Neural crest cell (in vitro differentiated cells): ENCODE results near the gene GNA14. TPM values are rescaled to one million over a fixed set of nuclear protein-coding genes. Genes with fewer than 3 reads are reported as not detected.
"Not testable (repeated sequence)": the region's sequence is repeated elsewhere in the genome, so short reads cannot be mapped to it uniquely, and the experiment has no call there.

Source experiments
- DNase-seq: peaks from one replicate; pipeline ENCODE4 v3.0.0; 2021; ENCODE audit warnings: low read depth, mixed read lengths, low spot score
- H3K27ac Mint-ChIP-seq: one replicate; pipeline ENCODE4 v1.8.0; 2021; ENCODE audit warnings: mild to moderate bottlenecking, mixed read lengths; ENCODE audit not compliant: unreplicated experiment
- H3K27me3 Mint-ChIP-seq: 2 replicates; pipeline ENCODE4 v1.8.0; 2021; ENCODE audit warnings: low read depth, mild to moderate bottlenecking, mixed read lengths
- H3K36me3 Mint-ChIP-seq: 2 replicates; pipeline ENCODE4 v1.8.0; 2021; ENCODE audit warnings: low read depth, mild to moderate bottlenecking, mixed read lengths
- H3K4me1 Mint-ChIP-seq: 2 replicates; pipeline ENCODE4 v1.8.0; 2021; ENCODE audit warnings: mixed read lengths
- H3K4me3 Mint-ChIP-seq: one replicate; pipeline ENCODE4 v1.8.0; 2021; ENCODE audit warnings: mild to moderate bottlenecking, mixed read lengths
- H3K9me3 Mint-ChIP-seq: 2 replicates; pipeline ENCODE4 v1.8.0; 2021; ENCODE audit warnings: mixed read lengths
- total RNA-seq: library from RNA; stranded (reverse); gene quantifications from 2 replicates; pipeline ENCODE4 v1.2.1, GENCODE V29; 2021
- TF ChIP-seq, protein P1 (sequence below): fragments of 200-600 bp; sonication (generic); conservative IDR thresholded peaks from 2 replicates; pipeline ENCODE4 v1.5.0; 2021; ENCODE audit warnings: antibody characterized with exemption, mild to moderate bottlenecking

The GNA14 gene
- total RNA-seq, 1 donor from 2014 or later, result not detected

DNA sequence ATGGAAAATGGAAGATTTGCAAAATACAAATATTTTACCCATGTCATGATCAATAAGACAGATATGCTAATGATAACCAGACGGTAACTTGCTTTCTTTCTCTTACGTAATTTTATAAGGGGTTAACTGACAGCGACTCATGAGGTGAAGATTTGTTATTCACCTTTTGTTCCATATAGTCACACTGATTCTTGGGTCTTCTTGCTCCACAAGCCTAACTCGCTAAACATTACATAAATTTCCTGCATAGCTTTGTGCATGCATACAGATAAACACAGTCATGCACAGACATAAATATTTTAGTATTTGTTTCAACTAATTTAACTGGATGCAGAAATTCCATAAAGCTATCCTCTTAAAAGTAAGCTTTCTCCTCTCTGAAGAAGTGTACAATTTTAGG, 244.9 kb downstream of the GNA14 start:
- Mint-ChIP-seq H3K9me3 (peaks cover 7% of the 10 kb centered on the region), H3K4me1 (no peaks in the 10 kb centered on the region), H3K36me3 (peaks cover 24% of the 10 kb centered on the region), H3K27ac (no peak overlapping the region), H3K27me3 (no peaks in the 10 kb centered on the region), H3K4me3 (no peak overlapping the region)
- TF ChIP-seq, protein P1, sequence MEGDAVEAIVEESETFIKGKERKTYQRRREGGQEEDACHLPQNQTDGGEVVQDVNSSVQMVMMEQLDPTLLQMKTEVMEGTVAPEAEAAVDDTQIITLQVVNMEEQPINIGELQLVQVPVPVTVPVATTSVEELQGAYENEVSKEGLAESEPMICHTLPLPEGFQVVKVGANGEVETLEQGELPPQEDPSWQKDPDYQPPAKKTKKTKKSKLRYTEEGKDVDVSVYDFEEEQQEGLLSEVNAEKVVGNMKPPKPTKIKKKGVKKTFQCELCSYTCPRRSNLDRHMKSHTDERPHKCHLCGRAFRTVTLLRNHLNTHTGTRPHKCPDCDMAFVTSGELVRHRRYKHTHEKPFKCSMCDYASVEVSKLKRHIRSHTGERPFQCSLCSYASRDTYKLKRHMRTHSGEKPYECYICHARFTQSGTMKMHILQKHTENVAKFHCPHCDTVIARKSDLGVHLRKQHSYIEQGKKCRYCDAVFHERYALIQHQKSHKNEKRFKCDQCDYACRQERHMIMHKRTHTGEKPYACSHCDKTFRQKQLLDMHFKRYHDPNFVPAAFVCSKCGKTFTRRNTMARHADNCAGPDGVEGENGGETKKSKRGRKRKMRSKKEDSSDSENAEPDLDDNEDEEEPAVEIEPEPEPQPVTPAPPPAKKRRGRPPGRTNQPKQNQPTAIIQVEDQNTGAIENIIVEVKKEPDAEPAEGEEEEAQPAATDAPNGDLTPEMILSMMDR, result no peak
- DNase-seq, result no peak

DNA sequence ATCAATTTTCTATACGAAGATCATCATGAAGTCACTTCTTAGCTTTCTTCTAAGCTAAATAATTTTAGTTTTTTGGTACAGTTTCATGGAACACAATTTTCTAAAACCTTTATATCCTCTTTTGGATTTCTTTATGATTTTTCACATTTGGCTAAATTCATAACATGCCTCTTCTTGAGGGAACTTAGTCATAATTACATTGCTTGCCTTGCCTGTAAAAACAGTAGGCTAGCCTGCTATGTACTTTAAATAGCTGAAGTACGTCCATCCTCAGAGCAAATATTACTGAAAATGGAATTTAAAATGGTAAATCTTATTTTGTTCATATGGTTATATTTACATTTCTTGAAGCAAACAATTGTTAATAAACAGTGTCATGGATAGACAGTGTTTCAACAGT, 245.8 kb downstream of the GNA14 start:
- DNase-seq, result no peak
- TF ChIP-seq, protein P1, result no peak
- Mint-ChIP-seq H3K27ac (no peak overlapping the region), H3K4me1 (no peaks in the 10 kb centered on the region), H3K27me3 (no peaks in the 10 kb centered on the region), H3K36me3 (peaks cover 17% of the 10 kb centered on the region), H3K9me3 (peaks cover 4% of the 10 kb centered on the region), H3K4me3 (no peak overlapping the region)

DNA sequence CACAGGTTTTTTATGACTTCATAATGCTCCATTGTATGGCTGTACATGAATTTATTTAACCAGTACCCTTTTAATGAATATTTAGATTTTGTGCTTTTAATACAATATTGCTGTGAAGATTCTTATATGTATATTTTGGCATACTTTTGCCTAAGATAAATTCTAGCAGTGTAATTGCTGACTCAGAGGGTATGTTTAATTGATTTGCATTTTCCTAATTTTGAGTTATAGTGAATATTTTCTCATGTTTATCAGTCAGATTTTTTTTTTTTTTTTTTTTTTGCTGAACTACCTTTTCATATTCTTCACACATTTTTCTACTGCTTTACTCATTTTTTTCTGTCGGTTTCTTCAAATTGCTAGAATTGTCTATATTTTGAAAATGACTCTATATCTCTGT, 248.2 kb downstream of the GNA14 start:
- TF ChIP-seq, protein P1, result no peak
- no peak for DNase-seq
- Mint-ChIP-seq H3K9me3 (no peaks in the 10 kb centered on the region), H3K27ac (no peak overlapping the region), H3K4me3 (no peak overlapping the region), H3K4me1 (no peaks in the 10 kb centered on the region), H3K27me3 (no peaks in the 10 kb centered on the region), H3K36me3 (peaks cover 4% of the 10 kb centered on the region)

DNA sequence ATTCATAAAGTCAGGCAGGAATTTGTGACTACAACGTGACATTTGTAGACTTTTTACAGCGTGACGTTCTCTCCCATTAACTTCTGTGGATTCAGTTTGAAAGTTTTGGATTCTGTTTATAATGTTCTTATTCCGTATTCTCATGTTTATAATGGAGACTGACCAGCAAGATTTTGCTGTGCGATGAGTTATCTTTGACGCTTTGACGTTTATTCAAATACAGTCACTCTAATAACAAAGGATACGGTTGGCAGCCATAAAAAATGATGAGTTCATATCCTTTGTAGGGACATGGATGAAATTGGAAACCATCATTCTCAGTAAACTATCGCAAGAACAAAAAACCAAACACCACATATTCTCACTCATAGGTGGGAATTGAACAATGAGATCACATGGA, 249.5 kb downstream of the GNA14 start:
- DNase-seq, H3K36me3 Mint-ChIP-seq, H3K9me3 Mint-ChIP-seq, H3K27ac Mint-ChIP-seq, H3K4me3 Mint-ChIP-seq, H3K4me1 Mint-ChIP-seq, H3K27me3 Mint-ChIP-seq: not testable (repeated sequence)

DNA sequence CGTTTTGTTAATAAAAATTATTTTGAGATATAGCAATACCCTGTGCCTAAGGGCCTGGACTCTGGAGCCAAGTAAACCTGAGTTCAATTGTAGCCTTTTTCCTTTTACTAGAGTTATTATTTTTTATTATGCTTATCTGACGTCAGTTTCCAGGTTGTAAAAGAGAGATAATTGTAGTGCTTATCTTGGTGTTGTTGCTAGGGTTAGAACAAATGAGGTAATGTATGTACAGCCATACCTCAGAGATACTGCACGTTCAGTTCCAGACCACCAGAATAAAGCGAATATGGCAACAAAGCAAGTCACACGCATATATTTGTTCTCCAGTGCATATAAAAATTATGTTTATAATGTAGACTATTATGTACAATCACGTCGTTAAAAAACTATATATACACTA, 255.8 kb downstream of the GNA14 start:
- Mint-ChIP-seq H3K9me3 (peaks cover 6% of the 10 kb centered on the region), H3K4me1 (no peaks in the 10 kb centered on the region), H3K36me3 (peaks cover 7% of the 10 kb centered on the region), H3K4me3 (no peak overlapping the region), H3K27ac (no peak overlapping the region), H3K27me3 (no peaks in the 10 kb centered on the region)
- TF ChIP-seq, protein P1, result no peak
- no peak for DNase-seq

DNA sequence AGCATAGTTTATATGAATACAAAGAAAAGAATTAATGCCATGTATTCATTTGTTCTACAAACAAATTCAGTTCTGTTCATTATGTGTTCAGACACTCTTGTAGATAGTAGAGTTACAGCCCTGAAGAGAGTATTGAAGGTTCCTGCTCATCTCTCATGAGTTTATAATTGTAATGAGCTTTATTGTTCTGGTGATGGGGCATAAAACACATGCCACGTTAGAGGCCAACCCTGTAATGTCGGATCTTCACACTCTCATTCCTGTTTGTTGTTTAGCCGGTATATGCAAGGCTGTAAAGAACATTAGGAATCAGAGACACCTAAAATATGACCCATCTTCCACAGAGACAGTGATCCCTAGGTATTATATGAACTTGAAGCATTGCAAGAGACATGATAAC, 256.3 kb downstream of the GNA14 start:
- no peak for DNase-seq
- Mint-ChIP-seq H3K36me3 (peaks cover 7% of the 10 kb centered on the region), H3K27ac (no peak overlapping the region), H3K4me1 (no peaks in the 10 kb centered on the region), H3K9me3 (peaks cover 6% of the 10 kb centered on the region), H3K27me3 (no peaks in the 10 kb centered on the region), H3K4me3 (no peak overlapping the region)
- TF ChIP-seq, protein P1, result no peak
